HUES6 (cell line): ENCODE results near the gene PRKCE.

Experiments used
- H3K27ac ChIP-seq: 2 replicates; pipeline ENCODE4 v1.7.0; 2013; ENCODE audit warnings: low read depth, mild to moderate bottlenecking, low read length, inconsistent platforms
- H3K27me3 ChIP-seq: 2 replicates; pipeline ENCODE4 v1.6.1; 2013; ENCODE audit warnings: low read length; ENCODE audit not compliant: control insufficient read depth, insufficient read depth
- H3K36me3 ChIP-seq: 2 replicates; pipeline ENCODE4 v1.6.1; 2013; ENCODE audit warnings: low read length; ENCODE audit not compliant: control insufficient read depth, insufficient read depth
- H3K4me1 ChIP-seq: 2 replicates; pipeline ENCODE4 v1.6.1; 2013; ENCODE audit warnings: low read length; ENCODE audit not compliant: control insufficient read depth, insufficient read depth
- H3K4me3 ChIP-seq: 2 replicates; pipeline ENCODE4 v1.5.1; 2013; ENCODE audit warnings: low read depth, low read length
- H3K9ac ChIP-seq: one replicate; pipeline ENCODE4 v1.6.1; 2013; ENCODE audit warnings: mild to moderate bottlenecking, low read length
- H3K9me3 ChIP-seq: 2 replicates; pipeline ENCODE4 v1.6.1; 2013; ENCODE audit warnings: low read depth, low read length; ENCODE audit not compliant: control insufficient read depth, insufficient read depth

Gene PRKCE

GRCh38 chr2:46062637-46063412, 411.4 kb downstream of the PRKCE start:
- Histone ChIP-seq H3K9me3 (no peaks in the 10 kb centered on the region), H3K9ac (no peak overlapping the region), H3K36me3 (no peaks in the 10 kb centered on the region), H3K27ac (no peak overlapping the region), H3K4me3 (no peak overlapping the region), H3K27me3 (no peaks in the 10 kb centered on the region), H3K4me1 (peaks cover 10% of the 10 kb centered on the region)

- H3K36me3 ChIP-seq = no peaks in the 10 kb centered on the region
- H3K4me1 ChIP-seq = peaks cover 10% of the 10 kb centered on the region
- no peaks in the 10 kb centered on the region for H3K9me3 ChIP-seq
- H3K4me3 ChIP-seq = no peak overlapping the region
- H3K27me3 ChIP-seq = no peaks in the 10 kb centered on the region
- H3K27ac ChIP-seq = no peak overlapping the region
- H3K9ac ChIP-seq = no peak overlapping the region
Measured at GRCh38 chr2:46064396-46064795, 412.9 kb downstream of the PRKCE start.

- H3K27ac ChIP-seq = no peak overlapping the region
- H3K9me3 ChIP-seq = no peaks in the 10 kb centered on the region
- H3K27me3 ChIP-seq = no peaks in the 10 kb centered on the region
- no peak overlapping the region for H3K4me3 ChIP-seq
- H3K4me1 ChIP-seq = peaks cover 10% of the 10 kb centered on the region
- H3K36me3 ChIP-seq = no peaks in the 10 kb centered on the region
- no peak overlapping the region for H3K9ac ChIP-seq
Measured at GRCh38 chr2:46065152-46065551, 413.7 kb downstream of the PRKCE start.

GRCh38 chr2:46066116-46066515, 414.6 kb downstream of the PRKCE start:
- no peaks in the 10 kb centered on the region for H3K36me3 ChIP-seq
- H3K4me3 ChIP-seq = no peak overlapping the region
- H3K4me1 ChIP-seq = peaks cover 10% of the 10 kb centered on the region
- no peak overlapping the region for H3K27ac ChIP-seq
- no peak overlapping the region for H3K9ac ChIP-seq
- no peaks in the 10 kb centered on the region for H3K27me3 ChIP-seq
- no peaks in the 10 kb centered on the region for H3K9me3 ChIP-seq

- Histone ChIP-seq H3K36me3 (no peaks in the 10 kb centered on the region), H3K9me3 (no peaks in the 10 kb centered on the region), H3K27me3 (no peaks in the 10 kb centered on the region), H3K27ac (no peak overlapping the region), H3K4me1 (peaks cover 10% of the 10 kb centered on the region), H3K4me3 (no peak overlapping the region), H3K9ac (no peak overlapping the region)
Measured at GRCh38 chr2:46066601-46067000, 415.1 kb downstream of the PRKCE start.

GRCh38 chr2:46067062-46067461, 415.6 kb downstream of the PRKCE start:
- Histone ChIP-seq H3K27ac (no peak overlapping the region), H3K36me3 (no peaks in the 10 kb centered on the region), H3K4me1 (peaks cover 10% of the 10 kb centered on the region)

GRCh38 chr2:46067501-46068305, 416.2 kb downstream of the PRKCE start:
- Histone ChIP-seq H3K27me3 (no peaks in the 10 kb centered on the region), H3K9me3 (no peaks in the 10 kb centered on the region), H3K9ac (no peak overlapping the region), H3K4me1 (peaks cover 8% of the 10 kb centered on the region), H3K4me3 (no peak overlapping the region), H3K27ac (no peak overlapping the region), H3K36me3 (no peaks in the 10 kb centered on the region)

More at GRCh38 chr2:46067062-46067461, 415.6 kb downstream of the PRKCE start:
- Histone ChIP-seq H3K9me3 (no peaks in the 10 kb centered on the region), H3K4me3 (no peak overlapping the region), H3K27me3 (no peaks in the 10 kb centered on the region), H3K9ac (no peak overlapping the region)

- Histone ChIP-seq H3K9me3 (no peaks in the 10 kb centered on the region), H3K4me3 (no peak overlapping the region), H3K4me1 (no peaks in the 10 kb centered on the region; the same call in 1 of the 2 replicates), H3K36me3 (no peaks in the 10 kb centered on the region), H3K27me3 (no peaks in the 10 kb centered on the region), H3K27ac (no peak overlapping the region), H3K9ac (no peak overlapping the region)
Measured at GRCh38 chr2:46068636-46069035, 417.2 kb downstream of the PRKCE start.

GRCh38 chr2:46071074-46071473, 419.6 kb downstream of the PRKCE start:
- no peaks in the 10 kb centered on the region for H3K9me3 ChIP-seq
- H3K27me3 ChIP-seq = no peaks in the 10 kb centered on the region
- H3K4me3 ChIP-seq = no peak overlapping the region
- no peak overlapping the region for H3K9ac ChIP-seq
- H3K27ac ChIP-seq = no peak overlapping the region
- no peaks in the 10 kb centered on the region for H3K36me3 ChIP-seq
- peaks cover 9% of the 10 kb centered on the region; the same call in 1 of the 2 replicates for H3K4me1 ChIP-seq

GRCh38 chr2:46072101-46072820, 420.8 kb downstream of the PRKCE start:
- H3K4me3 ChIP-seq = no peak overlapping the region
- H3K27ac ChIP-seq = no peak overlapping the region
- no peaks in the 10 kb centered on the region for H3K9me3 ChIP-seq
- H3K4me1 ChIP-seq = peaks cover 9% of the 10 kb centered on the region; the same call in 1 of the 2 replicates
- no peak overlapping the region for H3K9ac ChIP-seq
- H3K27me3 ChIP-seq = no peaks in the 10 kb centered on the region
- H3K36me3 ChIP-seq = no peaks in the 10 kb centered on the region
